Vagina (tissue), 2 donors: ENCODE measurements around the gene TES.

ENCODE experiments used
- POLR2A ChIP-seq, 2 donors: fragments of 450-650 bp; IDR thresholded peaks; one replicate each; pipeline ENCODE4 v1.6.1; 2017; ENCODE audit warnings: antibody characterized with exemption in 2 of 2, mild to moderate bottlenecking in 2 of 2, moderate library complexity in 2 of 2
- TF ChIP-seq, protein P1 (sequence below), 3 experiments: fragments of 450-650 bp in 2 of 3; fragments of 200-600 bp in 1 of 3; sonication (generic) in 1 of 3; IDR thresholded peaks; one replicate each; pipeline ENCODE4 v1.5.1; 2017 to 2019; ENCODE audit warnings: antibody characterized with exemption in 3 of 3, mild to moderate bottlenecking in 2 of 3, moderate library complexity in 2 of 3

DNA sequence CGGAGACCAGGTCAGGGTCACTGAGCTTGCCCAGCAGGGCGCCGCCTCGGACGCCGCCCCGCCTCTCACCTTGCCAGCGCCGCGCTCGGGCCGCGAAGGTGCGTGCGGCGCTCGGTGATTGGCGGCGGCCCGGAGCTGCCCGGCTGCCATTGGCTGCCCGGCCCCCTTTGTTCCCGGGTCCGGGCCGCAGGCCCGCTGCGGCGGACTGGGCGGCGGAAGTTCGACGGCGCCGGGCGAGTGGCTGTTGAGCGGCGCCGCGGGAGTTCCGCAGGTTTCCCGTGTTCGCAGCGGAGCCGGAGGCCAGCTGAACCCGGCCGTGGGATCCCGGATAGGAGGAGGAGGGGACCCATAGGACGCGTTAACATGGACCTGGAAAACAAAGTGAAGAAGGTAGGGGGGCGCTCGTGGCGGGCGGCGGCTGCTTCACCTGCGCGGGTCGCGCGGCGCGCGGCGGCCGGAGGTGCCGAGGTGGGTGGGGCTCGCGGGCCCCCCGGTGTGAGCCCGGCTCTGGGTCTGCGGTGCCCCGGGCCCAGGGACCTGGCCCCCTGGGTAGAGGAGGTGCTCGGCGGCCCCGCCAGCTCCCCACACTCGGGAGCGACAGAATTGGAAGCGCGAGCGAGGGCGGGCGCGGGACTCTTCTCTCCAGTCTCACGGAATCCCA is at the start of gene TES:
- TF ChIP-seq POLR2A (IDR thresholded peaks at IDR 0.05): peak in 1 of 2 donors; percentile 56
- TF ChIP-seq, protein P1, sequence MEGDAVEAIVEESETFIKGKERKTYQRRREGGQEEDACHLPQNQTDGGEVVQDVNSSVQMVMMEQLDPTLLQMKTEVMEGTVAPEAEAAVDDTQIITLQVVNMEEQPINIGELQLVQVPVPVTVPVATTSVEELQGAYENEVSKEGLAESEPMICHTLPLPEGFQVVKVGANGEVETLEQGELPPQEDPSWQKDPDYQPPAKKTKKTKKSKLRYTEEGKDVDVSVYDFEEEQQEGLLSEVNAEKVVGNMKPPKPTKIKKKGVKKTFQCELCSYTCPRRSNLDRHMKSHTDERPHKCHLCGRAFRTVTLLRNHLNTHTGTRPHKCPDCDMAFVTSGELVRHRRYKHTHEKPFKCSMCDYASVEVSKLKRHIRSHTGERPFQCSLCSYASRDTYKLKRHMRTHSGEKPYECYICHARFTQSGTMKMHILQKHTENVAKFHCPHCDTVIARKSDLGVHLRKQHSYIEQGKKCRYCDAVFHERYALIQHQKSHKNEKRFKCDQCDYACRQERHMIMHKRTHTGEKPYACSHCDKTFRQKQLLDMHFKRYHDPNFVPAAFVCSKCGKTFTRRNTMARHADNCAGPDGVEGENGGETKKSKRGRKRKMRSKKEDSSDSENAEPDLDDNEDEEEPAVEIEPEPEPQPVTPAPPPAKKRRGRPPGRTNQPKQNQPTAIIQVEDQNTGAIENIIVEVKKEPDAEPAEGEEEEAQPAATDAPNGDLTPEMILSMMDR (IDR thresholded peaks at IDR 0.05): no peak
